AG09309 (cell line): ENCODE data around the gene CAVIN1.
"Not testable (repeated sequence)": the region's sequence is repeated elsewhere in the genome, so short reads cannot be mapped to it uniquely, and the experiment has no call there.

Experiments
- DNase-seq: peaks from one replicate; pipeline ENCODE4 v3.0.0-alpha.2; 2010; ENCODE audit warnings: low read depth
- H3K4me3 ChIP-seq: 2 replicates; pipeline ENCODE4 v1.5.1; 2011; ENCODE audit warnings: mild to moderate bottlenecking, low read depth, low read length, moderate library complexity; ENCODE audit not compliant: control insufficient read depth
- TF ChIP-seq, protein P1 (sequence below): IDR thresholded peaks from 2 replicates; pipeline ENCODE4 v1.5.1; 2011; ENCODE audit warnings: mild to moderate bottlenecking, low read depth, low read length, inconsistent platforms; ENCODE audit not compliant: insufficient read depth, control insufficient read depth; ENCODE audit errors: missing control alignments

Gene CAVIN1

DNA sequence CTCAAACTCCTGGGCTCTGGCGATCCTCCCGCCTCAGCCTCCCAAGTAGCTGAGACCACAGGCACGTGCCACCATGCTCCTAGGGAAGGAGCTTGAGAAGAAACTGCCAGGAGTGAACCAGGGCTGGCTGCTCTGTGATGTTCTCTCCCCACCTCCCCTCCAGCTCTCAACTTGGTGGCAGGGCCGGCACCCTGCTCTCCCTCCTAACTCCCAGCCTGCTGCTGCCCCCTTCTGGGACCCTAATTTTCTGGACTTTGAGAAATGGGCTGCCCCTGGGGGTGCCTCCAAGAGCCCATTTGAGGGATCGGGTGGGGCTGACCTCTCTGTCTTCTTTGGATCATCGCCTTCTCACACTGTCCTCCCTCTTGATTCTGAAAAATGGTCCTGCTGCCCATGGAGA is 19.9 kb downstream of the CAVIN1 start:
- no peak for DNase-seq
- no peak overlapping the region for H3K4me3 ChIP-seq
- TF ChIP-seq, protein P1, sequence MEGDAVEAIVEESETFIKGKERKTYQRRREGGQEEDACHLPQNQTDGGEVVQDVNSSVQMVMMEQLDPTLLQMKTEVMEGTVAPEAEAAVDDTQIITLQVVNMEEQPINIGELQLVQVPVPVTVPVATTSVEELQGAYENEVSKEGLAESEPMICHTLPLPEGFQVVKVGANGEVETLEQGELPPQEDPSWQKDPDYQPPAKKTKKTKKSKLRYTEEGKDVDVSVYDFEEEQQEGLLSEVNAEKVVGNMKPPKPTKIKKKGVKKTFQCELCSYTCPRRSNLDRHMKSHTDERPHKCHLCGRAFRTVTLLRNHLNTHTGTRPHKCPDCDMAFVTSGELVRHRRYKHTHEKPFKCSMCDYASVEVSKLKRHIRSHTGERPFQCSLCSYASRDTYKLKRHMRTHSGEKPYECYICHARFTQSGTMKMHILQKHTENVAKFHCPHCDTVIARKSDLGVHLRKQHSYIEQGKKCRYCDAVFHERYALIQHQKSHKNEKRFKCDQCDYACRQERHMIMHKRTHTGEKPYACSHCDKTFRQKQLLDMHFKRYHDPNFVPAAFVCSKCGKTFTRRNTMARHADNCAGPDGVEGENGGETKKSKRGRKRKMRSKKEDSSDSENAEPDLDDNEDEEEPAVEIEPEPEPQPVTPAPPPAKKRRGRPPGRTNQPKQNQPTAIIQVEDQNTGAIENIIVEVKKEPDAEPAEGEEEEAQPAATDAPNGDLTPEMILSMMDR, result peak; percentile 15

DNA sequence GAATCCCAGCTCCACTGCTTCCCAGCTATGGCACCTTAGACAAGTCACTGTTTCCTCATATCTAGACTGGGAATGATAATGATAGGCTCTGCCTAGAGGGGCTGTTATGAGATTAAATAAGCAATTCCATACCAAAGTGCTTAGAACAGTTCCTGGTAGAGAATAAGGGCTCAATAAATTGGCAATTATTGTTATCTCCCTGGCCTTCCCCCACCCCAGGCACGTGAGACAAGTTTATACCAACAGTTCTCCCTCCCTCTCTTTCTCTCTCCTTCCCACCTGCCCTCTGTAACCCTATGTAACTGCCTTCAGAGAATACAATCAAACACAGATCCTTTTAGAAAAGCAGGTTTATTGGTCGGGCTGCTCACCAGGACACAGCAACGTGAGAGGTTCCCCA is 20.9 kb downstream of the CAVIN1 start:
- H3K4me3 ChIP-seq, result no peak overlapping the region
- no peak for DNase-seq
- TF ChIP-seq, protein P1, result no peak

DNA sequence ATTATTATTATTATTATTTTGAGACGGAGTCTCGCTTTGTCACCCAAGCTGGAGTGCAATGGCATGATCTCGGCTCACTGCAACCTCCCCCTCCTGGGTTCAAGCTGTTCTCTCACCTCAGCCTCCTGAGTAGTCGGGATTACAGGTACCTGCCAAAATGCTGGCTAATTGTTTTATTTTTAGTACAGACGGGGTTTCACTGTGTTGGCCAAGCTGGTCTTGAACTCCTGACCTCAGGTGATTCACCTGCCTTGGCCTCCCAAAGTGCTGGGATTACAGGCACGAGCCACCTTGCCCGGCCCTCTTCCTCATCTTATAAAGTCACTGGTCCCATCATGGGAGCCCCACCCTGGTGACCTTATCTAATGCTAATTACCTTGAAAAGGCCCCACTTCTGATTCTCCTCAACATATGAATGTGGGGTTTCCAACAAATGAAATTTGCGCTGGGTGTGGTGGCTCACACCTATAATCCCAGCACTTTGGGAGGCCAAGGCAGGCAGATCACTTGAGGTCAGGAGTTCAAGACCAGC is 22.1 kb downstream of the CAVIN1 start:
- H3K4me3 ChIP-seq, DNase-seq: not testable (repeated sequence)

DNA sequence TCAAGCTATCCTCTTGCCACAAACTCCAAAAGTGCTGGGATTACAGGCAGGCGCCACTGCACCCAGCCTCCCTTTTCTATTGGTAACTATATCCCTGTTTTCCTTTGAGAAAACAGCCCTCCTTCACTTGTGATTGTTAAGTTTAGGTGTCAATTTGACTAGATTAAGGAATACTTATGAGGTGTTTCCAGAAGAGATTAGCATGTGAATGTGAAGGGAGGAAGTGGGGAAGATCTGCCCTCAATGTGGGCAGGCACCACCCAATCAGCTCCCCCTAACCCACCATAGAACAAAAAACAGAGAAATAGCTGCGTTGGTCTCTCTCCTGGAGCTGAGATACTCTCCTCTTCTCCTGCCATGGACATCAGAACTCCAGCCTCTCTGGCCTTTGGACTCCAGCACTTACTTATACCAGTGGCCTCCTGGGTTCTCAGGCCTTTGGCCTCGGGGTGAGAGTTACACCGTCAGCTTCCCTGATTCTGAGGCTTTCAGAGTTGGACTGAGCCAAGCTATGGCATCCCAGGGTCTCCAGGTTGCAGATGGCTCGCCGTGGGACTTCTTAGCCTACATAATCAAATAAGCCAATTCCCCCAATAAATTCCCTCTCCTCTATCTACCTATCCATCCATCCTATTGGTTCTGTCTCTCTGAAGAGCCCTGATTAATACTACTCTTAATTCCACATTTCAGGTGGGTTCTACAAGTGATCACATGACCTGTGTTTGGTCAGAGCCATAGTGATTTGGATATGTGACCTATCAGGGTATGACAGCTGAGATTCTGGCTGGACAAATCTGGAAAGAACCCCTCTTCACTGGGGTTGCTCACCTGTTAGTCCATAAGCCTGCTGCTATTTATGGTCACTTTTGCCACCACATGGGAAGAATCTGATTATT is 22.9 kb downstream of the CAVIN1 start:
- TF ChIP-seq, protein P1, result no peak
- DNase-seq, result no peak
- H3K4me3 ChIP-seq, result no peak overlapping the region

DNA sequence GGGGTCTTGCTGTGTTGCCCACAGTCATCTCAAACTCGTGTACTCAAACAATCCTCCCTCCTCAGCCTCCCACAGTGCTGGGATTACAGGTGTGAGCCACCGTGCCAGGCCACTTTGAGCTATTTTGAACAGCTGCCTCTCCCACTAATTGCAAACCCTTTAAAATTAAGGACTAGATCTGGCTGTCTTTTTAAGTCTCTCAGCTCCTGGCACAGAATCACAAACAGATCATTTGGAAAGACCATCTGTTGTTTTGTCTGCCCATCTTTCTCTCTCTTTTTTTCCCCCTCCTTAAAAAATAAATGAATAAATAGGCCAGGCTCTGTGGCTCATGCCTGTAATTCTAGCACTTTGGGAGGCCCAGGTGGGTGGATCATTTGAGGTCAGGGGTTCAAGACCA is 23.9 kb downstream of the CAVIN1 start:
- TF ChIP-seq, protein P1, result no peak
- H3K4me3 ChIP-seq, result no peak overlapping the region
- DNase-seq, result no peak

DNA sequence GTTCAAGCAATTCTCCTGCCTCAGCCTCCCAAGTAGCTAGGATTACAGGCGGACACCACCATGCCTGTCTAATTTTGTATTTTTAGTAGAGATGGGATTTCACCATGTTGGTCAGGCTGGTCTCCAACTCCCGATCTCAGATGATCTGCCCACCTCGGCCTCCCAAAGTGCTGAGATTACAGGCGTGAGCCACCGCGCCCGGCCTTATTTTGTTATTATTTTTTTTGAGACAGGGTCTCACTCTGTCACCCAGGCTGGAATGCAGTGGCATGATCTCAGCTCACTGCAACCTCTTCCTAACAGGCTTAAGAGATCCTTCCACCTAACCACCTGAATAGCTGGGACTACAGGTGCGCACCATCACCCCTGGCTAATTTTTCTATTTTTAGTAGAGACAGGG is 27.5 kb downstream of the CAVIN1 start:
- not testable (repeated sequence) for DNase-seq, H3K4me3 ChIP-seq

DNA sequence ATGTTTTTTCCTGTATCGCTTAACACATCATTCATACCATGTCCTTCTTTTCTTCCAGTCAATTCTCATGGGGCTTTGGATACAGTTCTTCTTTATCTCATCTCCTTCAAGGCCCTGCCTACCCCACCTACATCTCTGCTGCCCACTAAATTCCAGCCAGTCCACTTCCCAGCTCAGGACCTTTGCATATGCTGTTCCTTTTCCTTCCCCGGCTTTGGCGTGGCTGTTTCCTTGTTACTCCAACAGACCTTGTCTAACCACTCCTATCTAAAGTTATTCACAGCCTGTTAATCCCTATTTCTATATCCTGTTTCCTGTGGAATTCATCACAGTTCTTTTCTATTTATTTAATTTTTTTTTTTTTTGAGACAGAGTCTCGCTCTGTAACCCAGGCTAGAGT is 28.2 kb downstream of the CAVIN1 start:
- no peak for DNase-seq
- TF ChIP-seq, protein P1, result no peak
- no peak overlapping the region for H3K4me3 ChIP-seq
